Loucy (cell line): Measurements from ENCODE around the gene MRPL51.

Experiments used
- H2AFZ ChIP-seq: fragments of 200-600 bp; sonication (generic); 2 replicates; pipeline ENCODE4 v1.6.0; 2016; ENCODE audit warnings: antibody characterized with exemption, mild to moderate bottlenecking, low read length, moderate library complexity
- H3F3A ChIP-seq: fragments of 200-600 bp; 2 replicates; pipeline ENCODE4 v1.6.0; 2016; ENCODE audit warnings: antibody characterized with exemption, low read depth, mild to moderate bottlenecking
- H3K27me3 ChIP-seq: fragments of 200-600 bp; sonication (generic); 2 replicates; pipeline ENCODE4 v1.6.1; 2014; ENCODE audit warnings: low read length, mild to moderate bottlenecking; ENCODE audit not compliant: insufficient read depth, poor library complexity, severe bottlenecking
- H3K36me3 ChIP-seq: fragments of 200-600 bp; sonication (generic); 2 replicates; pipeline ENCODE4 v1.6.1; 2016; ENCODE audit warnings: low read length; ENCODE audit not compliant: insufficient read depth
- H3K4me1 ChIP-seq: fragments of 200-600 bp; sonication (generic); 2 replicates; pipeline ENCODE4 v1.5.1; 2014; ENCODE audit warnings: low read length, mild to moderate bottlenecking; ENCODE audit not compliant: insufficient read depth, poor library complexity, severe bottlenecking
- H3K4me2 ChIP-seq: fragments of 200-600 bp; sonication (generic); 2 replicates; pipeline ENCODE4 v1.6.0; 2014; ENCODE audit warnings: antibody characterized with exemption, low read length, low read depth, mild to moderate bottlenecking; ENCODE audit not compliant: poor library complexity, severe bottlenecking
- H3K4me3 ChIP-seq: fragments of 200-600 bp; sonication (generic); 2 replicates; pipeline ENCODE4 v1.5.1; 2014; ENCODE audit warnings: low read length, mild to moderate bottlenecking, mixed read lengths; ENCODE audit not compliant: poor library complexity, severe bottlenecking
- H3K79me2 ChIP-seq: fragments of 200-600 bp; sonication (generic); 2 replicates; pipeline ENCODE4 v1.6.1; 2014; ENCODE audit warnings: low read length; ENCODE audit not compliant: insufficient read depth
- H3K9ac ChIP-seq: fragments of 200-600 bp; sonication (generic); 2 replicates; pipeline ENCODE4 v1.6.0; 2014; ENCODE audit warnings: mild to moderate bottlenecking, low read depth, low read length, moderate library complexity; ENCODE audit not compliant: poor library complexity, severe bottlenecking
- H3K9me2 ChIP-seq: fragments of 200-600 bp; sonication (generic); replicated peaks from 2 replicates; pipeline ENCODE4 v1.6.1; 2016; ENCODE audit warnings: low read depth, low read length, mixed read lengths
- H3K9me3 ChIP-seq: fragments of 200-600 bp; sonication (generic); 2 replicates; pipeline ENCODE4 v1.6.1; 2014; ENCODE audit warnings: mild to moderate bottlenecking, antibody characterized with exemption, low read length, low read depth; ENCODE audit not compliant: insufficient read depth
- H4K20me1 ChIP-seq: fragments of 200-600 bp; sonication (generic); 2 replicates; pipeline ENCODE4 v1.6.0; 2014; ENCODE audit warnings: antibody characterized with exemption, low read length, mild to moderate bottlenecking; ENCODE audit not compliant: insufficient read depth, poor library complexity, severe bottlenecking
- EZH2phosphoT487 ChIP-seq: fragments of 200-600 bp; IDR thresholded peaks from 2 replicates; pipeline ENCODE4 v1.6.1; 2018; ENCODE audit warnings: antibody characterized with exemption, mild to moderate bottlenecking, moderate library complexity, borderline replicate concordance
- TF ChIP-seq, protein P1 (sequence below): fragments of 200-600 bp; sonication (generic); conservative IDR thresholded peaks from 2 replicates; pipeline ENCODE4 v1.5.1; 2014; ENCODE audit warnings: mild to moderate bottlenecking, antibody characterized with exemption, low read length

MRPL51 gene

DNA sequence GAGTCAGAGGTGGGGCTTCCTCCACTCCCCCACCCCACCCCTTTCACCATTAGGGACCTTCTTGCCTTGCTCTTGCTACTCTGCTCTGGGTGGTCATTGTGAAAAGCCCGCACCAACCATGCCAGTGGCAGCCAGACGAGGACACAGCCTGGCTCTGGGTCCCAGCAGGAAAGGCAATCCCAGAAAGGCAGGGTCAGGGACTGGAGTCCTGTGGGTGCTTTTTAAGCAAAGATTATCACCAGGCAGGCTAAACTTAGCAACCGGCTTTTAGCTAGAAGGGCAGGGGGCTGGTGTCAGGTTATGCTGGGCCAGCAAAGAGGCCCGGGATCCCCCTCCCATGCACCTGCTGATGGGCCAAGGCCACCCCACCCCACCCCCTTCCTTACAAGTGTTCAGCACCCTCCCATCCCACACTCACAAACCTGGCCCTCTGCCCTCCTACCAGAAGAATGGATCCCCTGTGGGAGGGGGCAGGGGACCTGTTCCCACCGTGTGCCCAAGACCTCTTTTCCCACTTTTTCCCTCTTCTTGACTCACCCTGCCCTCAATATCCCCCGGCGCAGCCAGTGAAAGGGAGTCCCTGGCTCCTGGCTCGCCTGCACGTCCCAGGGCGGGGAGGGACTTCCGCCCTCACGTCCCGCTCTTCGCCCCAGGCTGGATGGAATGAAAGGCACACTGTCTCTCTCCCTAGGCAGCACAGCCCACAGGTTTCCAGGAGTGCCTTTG, 40.0 kb upstream of the MRPL51 start:
- H3K4me2 ChIP-seq: peak overlapping the region; percentile 98
- peak overlapping the region; percentile 86 for H3K4me3 ChIP-seq
- H3K27me3 ChIP-seq: peaks cover 10% of the 10 kb centered on the region
- no peak for TF ChIP-seq EZH2phosphoT487
- TF ChIP-seq, protein P1, sequence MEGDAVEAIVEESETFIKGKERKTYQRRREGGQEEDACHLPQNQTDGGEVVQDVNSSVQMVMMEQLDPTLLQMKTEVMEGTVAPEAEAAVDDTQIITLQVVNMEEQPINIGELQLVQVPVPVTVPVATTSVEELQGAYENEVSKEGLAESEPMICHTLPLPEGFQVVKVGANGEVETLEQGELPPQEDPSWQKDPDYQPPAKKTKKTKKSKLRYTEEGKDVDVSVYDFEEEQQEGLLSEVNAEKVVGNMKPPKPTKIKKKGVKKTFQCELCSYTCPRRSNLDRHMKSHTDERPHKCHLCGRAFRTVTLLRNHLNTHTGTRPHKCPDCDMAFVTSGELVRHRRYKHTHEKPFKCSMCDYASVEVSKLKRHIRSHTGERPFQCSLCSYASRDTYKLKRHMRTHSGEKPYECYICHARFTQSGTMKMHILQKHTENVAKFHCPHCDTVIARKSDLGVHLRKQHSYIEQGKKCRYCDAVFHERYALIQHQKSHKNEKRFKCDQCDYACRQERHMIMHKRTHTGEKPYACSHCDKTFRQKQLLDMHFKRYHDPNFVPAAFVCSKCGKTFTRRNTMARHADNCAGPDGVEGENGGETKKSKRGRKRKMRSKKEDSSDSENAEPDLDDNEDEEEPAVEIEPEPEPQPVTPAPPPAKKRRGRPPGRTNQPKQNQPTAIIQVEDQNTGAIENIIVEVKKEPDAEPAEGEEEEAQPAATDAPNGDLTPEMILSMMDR: no peak
- no peaks in the 10 kb centered on the region for H3K9me3 ChIP-seq
- peak overlapping the region; percentile 100 for H3K9ac ChIP-seq
- peaks cover 75% of the 10 kb centered on the region for H3K36me3 ChIP-seq
- peaks cover 66% of the 10 kb centered on the region for H3K79me2 ChIP-seq
- H3K4me1 ChIP-seq: peaks cover 33% of the 10 kb centered on the region
- peaks cover 10% of the 10 kb centered on the region; the same call in 1 of the 2 replicates for H3F3A ChIP-seq
- H3K9me2 ChIP-seq: no peaks in the 10 kb centered on the region
- H4K20me1 ChIP-seq: peaks cover 43% of the 10 kb centered on the region
- H2AFZ ChIP-seq: peak overlapping the region; percentile 82

DNA sequence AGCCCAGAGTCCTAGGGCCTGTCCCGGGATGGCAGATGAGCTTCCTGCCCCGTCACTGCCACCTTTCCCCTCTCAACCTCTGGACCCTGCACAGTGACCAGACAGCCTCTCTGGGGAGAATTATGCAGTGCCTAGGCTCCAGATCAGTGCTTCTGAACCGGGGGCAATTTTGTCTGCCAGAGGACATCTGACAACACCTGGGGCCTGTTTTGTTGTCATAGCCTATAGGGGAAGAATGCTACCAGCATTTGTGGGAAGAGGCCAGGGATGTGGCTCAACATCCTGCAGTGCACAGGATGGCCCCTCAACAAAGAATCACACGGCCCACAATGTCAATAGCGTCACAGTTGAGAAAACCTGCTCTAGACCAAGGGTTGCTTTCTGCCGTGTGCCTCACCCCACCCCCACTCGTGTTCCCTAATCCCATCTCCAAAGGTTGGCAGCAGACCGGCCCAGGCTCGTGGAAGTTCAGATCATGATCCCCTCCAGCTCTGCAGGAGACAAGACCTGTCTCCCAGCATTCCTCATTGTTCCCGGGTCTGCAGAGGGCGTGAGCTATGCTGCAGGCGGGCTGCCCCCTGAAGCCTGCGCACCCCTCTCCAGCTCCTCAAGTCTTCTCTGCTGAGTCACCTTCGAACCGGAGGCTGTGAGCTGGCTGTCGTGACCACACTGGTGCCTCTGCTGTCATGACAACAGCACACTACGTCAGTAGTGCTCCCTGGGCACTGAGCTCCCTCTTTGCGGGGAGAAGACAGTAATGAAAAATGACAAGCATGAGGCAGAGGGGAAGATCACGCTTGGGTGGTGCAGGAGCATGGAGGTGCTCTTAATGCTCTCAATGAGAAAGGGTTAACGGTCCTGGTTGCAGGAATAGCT, 39.2 kb upstream of the MRPL51 start:
- Histone ChIP-seq H3K79me2 (peaks cover 58% of the 10 kb centered on the region), H3K4me3 (peak overlapping the region; percentile 86), H4K20me1 (peaks cover 36% of the 10 kb centered on the region), H3K9ac (peak overlapping the region; percentile 100), H3K27me3 (peaks cover 10% of the 10 kb centered on the region), H3K36me3 (peaks cover 75% of the 10 kb centered on the region), H3K4me2 (peak overlapping the region; percentile 98), H3K9me3 (no peaks in the 10 kb centered on the region), H3F3A (peaks cover 10% of the 10 kb centered on the region; the same call in 1 of the 2 replicates), H3K9me2 (no peaks in the 10 kb centered on the region), H3K4me1 (peaks cover 30% of the 10 kb centered on the region), H2AFZ (no peak overlapping the region)
- TF ChIP-seq EZH2phosphoT487: no peak
- TF ChIP-seq, protein P1: no peak

DNA sequence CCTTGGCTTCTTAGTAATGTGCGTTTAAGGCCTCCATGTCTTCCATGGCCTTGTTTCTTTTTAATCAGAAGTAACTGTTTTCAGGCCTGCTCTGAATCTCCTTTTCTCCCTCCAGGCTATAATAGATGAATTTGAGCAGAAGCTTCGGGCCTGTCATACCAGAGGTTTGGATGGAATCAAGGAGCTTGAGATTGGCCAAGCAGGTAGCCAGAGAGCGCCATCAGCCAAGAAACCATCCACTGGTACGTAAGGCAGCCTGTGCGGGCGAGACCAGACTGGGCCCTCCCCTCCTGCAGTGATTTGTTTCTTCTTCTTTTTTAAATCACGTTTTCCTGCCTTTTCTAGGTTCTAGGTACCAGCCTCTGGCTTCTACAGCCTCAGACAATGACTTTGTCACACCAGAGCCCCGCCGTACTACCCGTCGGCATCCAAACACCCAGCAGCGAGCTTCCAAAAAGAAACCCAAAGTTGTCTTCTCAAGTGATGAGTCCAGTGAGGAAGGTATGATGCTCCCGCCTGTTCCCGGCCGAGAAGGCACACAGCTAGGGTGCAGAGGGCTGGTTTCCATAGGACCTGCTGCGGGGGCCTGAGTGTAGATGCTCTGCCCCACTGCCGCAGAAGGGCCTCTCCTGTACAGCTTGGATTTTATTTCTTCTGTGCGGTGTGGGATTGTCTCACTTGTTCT, 37.7 kb upstream of the MRPL51 start:
- no peak overlapping the region for H2AFZ ChIP-seq
- no peak overlapping the region for H3K4me3 ChIP-seq
- H3K27me3 ChIP-seq: peaks cover 10% of the 10 kb centered on the region
- H3K9me2 ChIP-seq: no peaks in the 10 kb centered on the region
- peaks cover 2% of the 10 kb centered on the region; the same call in 1 of the 2 replicates for H3F3A ChIP-seq
- peaks cover 20% of the 10 kb centered on the region for H4K20me1 ChIP-seq
- TF ChIP-seq EZH2phosphoT487: no peak
- no peak overlapping the region for H3K4me2 ChIP-seq
- H3K4me1 ChIP-seq: peaks cover 14% of the 10 kb centered on the region
- H3K9me3 ChIP-seq: no peaks in the 10 kb centered on the region
- H3K79me2 ChIP-seq: peaks cover 42% of the 10 kb centered on the region
- no peak overlapping the region for H3K9ac ChIP-seq
- H3K36me3 ChIP-seq: peaks cover 75% of the 10 kb centered on the region
